RWPE1 (cell line): Measurements from ENCODE around the gene CDK6.

ENCODE experiments used
- CTCF ChIA-PET: fragments of 350-600 bp; sonication (Branson Sonifier 250); formaldehyde crosslinking; extraction: SDS; loops from one replicate; lab custom pipeline; 2021; lab: Yijun Ruan, JAX
- POLR2A ChIA-PET: fragments of 400-600 bp; formaldehyde crosslinking; extraction: SDS; loops from one replicate; lab custom pipeline; 2020; ENCODE audit warnings: antibody characterized with exemption; ENCODE audit not compliant: low non-redundant PET; lab: Yijun Ruan, JAX
- DNase-seq: peaks from one replicate; pipeline ENCODE4 v3.0.0; 2012; ENCODE audit warnings: low spot score
- H3K27ac ChIP-seq: fragments of 450-650 bp; 2 replicates; pipeline ENCODE4 v1.5.1; 2017
- TF ChIP-seq, protein P1 (sequence below): fragments of 450-650 bp; conservative IDR thresholded peaks from 2 replicates; pipeline ENCODE4 v1.5.1; 2017; ENCODE audit warnings: low read depth, mild to moderate bottlenecking

Gene CDK6

DNA sequence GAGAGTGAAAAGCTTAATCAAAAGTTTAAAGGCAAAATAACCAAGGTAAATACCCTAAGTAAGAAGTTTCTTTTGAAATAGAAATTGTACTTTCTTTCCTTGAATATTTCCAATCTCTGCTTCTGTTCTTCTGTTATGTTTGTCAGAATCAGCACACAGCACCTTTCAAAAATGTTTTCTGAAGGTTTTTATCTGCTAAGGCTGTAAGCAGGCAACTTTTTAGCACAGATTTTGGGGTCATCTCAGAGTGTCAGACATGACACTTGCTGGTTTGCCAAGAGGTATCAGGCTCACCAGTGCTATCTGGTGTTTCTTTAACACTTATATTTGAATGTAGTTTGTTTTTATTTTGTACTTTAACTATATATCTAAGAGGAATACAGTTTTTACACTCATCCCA lies 94.2 kb downstream of the CDK6 start:
- no peak overlapping the region for H3K27ac ChIP-seq
- DNase-seq: no peak
- ChIA-PET CTCF (interaction anchor here (1.1 kb wide), 1 partner anchor 91 kb away, joined by 3 read pairs; no protein-coding TSS in a partner anchor), POLR2A (no interaction called here)
- TF ChIP-seq, protein P1, sequence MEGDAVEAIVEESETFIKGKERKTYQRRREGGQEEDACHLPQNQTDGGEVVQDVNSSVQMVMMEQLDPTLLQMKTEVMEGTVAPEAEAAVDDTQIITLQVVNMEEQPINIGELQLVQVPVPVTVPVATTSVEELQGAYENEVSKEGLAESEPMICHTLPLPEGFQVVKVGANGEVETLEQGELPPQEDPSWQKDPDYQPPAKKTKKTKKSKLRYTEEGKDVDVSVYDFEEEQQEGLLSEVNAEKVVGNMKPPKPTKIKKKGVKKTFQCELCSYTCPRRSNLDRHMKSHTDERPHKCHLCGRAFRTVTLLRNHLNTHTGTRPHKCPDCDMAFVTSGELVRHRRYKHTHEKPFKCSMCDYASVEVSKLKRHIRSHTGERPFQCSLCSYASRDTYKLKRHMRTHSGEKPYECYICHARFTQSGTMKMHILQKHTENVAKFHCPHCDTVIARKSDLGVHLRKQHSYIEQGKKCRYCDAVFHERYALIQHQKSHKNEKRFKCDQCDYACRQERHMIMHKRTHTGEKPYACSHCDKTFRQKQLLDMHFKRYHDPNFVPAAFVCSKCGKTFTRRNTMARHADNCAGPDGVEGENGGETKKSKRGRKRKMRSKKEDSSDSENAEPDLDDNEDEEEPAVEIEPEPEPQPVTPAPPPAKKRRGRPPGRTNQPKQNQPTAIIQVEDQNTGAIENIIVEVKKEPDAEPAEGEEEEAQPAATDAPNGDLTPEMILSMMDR: no peak

DNA sequence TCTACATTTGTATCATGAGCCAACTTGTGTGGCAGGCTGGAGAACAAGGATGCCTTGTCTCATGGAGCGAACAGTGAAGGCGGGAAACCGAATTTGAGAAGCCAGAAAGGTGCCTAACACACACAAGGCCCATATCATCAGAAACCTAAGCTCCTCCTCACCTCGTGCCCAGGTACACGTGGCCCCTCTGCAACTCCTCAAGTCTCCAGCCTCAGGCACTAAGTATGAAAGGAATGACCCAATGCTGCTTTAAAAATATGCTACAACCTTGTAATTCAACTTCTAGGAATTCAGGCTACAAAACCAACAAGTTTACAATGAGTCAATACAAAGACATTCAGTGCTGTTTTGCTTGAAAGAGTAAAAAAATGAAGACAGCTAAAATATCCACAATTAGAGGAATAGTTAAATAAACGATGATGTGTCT lies 95.7 kb downstream of the CDK6 start:
- POLR2A ChIA-PET: no interaction called here
- TF ChIP-seq, protein P1: no peak
- peak; percentile 80 for DNase-seq
- CTCF ChIA-PET: interaction anchor here (0.7 to 0.8 kb wide), 2 partner anchors 17 to 53 kb away, joined by 3 to 5 read pairs; no protein-coding TSS in a partner anchor
- H3K27ac ChIP-seq: peak overlapping the region; percentile 57

DNA sequence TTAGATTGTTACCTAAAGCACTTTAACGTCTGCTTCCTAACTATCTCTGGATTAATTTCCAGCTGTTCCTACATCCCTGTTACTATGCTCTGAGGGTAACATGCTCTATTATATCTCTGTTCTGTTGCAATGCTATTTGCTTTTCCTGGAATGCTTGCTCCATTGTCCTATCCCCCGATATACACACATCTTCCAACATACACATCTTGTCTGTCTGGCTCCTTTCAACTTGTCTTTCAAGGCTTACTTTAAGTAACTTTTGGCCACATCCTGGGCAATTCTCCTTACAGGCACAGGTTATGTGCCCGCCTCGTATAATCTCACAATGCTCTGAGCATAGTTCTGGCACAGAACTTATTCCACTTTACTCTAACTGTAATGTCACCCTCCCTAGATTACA lies 96.2 kb downstream of the CDK6 start:
- TF ChIP-seq, protein P1: no peak
- no peak for DNase-seq
- ChIA-PET POLR2A (no interaction called here), CTCF (interaction anchor here (0.7 to 0.8 kb wide), 2 partner anchors 17 to 53 kb away, joined by 3 to 5 read pairs; no protein-coding TSS in a partner anchor)
- H3K27ac ChIP-seq: no peak overlapping the region

DNA sequence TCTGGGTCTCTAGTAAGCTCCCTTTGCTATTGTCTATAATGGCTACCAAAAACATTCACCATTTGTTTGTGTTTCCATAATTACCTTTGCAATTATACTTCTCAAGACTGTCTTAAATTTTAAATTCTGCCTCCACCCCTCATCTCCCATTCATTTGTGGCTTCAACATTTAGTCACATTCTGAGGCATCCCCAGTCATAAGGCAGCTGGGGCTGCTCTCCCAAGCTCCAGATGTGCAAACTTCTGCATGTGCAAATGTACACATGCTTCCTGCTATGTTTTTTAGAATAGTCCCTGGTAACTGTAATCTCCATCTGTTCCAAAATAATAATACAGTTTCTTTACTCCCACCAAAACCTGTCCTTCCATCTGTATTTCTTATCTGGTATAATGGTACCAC lies 97.3 kb downstream of the CDK6 start:
- TF ChIP-seq, protein P1: no peak
- no peak for DNase-seq
- ChIA-PET POLR2A (no interaction called here), CTCF (interaction anchor here (0.5 kb wide), 1 partner anchor 1827 kb away, joined by 4 read pairs; no protein-coding TSS in a partner anchor)
- no peak overlapping the region for H3K27ac ChIP-seq

DNA sequence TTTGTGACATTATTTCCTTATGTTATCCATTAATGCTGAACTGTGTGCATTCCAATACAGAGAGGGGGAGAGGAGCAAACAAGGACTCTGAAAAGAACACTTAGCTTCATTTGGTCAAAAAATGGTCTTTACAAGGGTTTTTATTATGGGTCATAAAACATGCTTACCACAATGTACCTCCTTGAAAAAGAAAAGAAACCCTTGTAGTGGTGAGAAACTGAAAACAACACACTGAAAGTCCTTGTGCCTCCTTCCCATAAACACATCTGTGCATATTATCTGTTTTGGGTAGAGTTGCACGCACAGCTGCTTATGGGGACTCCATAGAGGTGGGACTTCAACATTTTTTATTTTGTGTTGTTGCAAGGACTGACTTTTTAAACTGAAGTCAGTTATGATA lies 98.7 kb downstream of the CDK6 start:
- H3K27ac ChIP-seq: no peak overlapping the region
- CTCF ChIA-PET: interaction anchor here (0.7 kb wide), 1 partner anchor 955 kb away, joined by 3 read pairs; no protein-coding TSS in a partner anchor
- DNase-seq: no peak

DNA sequence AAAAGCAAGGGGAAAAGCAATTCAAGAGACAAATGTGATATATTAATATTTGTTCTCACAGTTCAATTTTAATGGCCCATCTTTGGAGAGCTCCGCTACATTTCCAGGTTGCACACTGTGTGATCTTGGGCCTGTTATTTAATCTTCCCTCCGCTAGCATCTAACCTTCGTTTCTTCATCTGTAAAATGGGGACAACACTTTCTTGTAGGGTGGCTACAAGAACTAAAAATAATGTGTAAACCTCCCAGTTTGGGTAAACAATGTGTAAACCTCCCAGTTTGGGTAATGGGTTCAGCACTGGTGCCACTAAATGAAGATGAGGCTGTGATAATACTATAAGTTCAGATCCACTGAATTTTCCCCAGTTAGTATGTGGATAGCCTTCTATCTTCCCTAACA lies 99.5 kb downstream of the CDK6 start:
- TF ChIP-seq, protein P1: no peak
- H3K27ac ChIP-seq: no peak overlapping the region
- ChIA-PET CTCF (no interaction called here), POLR2A (no interaction called here)
- no peak for DNase-seq

More for the DNA sequence above, 98.7 kb downstream of the CDK6 start:
- POLR2A ChIA-PET: no interaction called here
- TF ChIP-seq, protein P1: no peak
